ENCODE measurements around the gene CACNA1D.

Gene CACNA1D

GRCh38 chr3:53730576-53730975 lies 236.2 kb downstream of the CACNA1D start:
- no peaks in the 10 kb centered on the region for H3K9me3 Mint-ChIP-seq
- H3K27me3 Mint-ChIP-seq (ENCODE audit: low read depth), result no peaks in the 10 kb centered on the region
- peaks cover 32% of the 10 kb centered on the region for H3K4me1 Mint-ChIP-seq
- no peaks in the 10 kb centered on the region for H3K36me3 Mint-ChIP-seq (ENCODE audit: low read depth)
- TF ChIP-seq CTCF (IDR thresholded peaks at IDR 0.05; ENCODE audit: unreplicated experiment in 3 of 3), result no peak
- H3K27ac Mint-ChIP-seq, result peak overlapping the region in 2 of 3 experiments; percentile 68
- H3K4me3 Mint-ChIP-seq, result peak overlapping the region in 2 of 3 experiments; percentile 2 to 7

- Mint-ChIP-seq H3K4me3 (no peak overlapping the region), H3K36me3 (ENCODE audit: low read depth) (no peaks in the 10 kb centered on the region), H3K27me3 (ENCODE audit: low read depth) (no peaks in the 10 kb centered on the region), H3K9me3 (no peaks in the 10 kb centered on the region), H3K27ac (no peak overlapping the region), H3K4me1 (peaks cover 32% of the 10 kb centered on the region)
- no peak for TF ChIP-seq CTCF (IDR thresholded peaks at IDR 0.05; ENCODE audit: unreplicated experiment in 3 of 3)
Measured at GRCh38 chr3:53731934-53732624, 237.7 kb downstream of the CACNA1D start.

GRCh38 chr3:53733446-53733845 lies 239.0 kb downstream of the CACNA1D start:
- Mint-ChIP-seq H3K36me3 (ENCODE audit: low read depth) (no peaks in the 10 kb centered on the region), H3K4me1 (peaks cover 32% of the 10 kb centered on the region), H3K4me3 (no peak overlapping the region), H3K27me3 (ENCODE audit: low read depth) (no peaks in the 10 kb centered on the region), H3K27ac (no peak overlapping the region), H3K9me3 (no peaks in the 10 kb centered on the region)
- no peak for TF ChIP-seq CTCF (IDR thresholded peaks at IDR 0.05; ENCODE audit: unreplicated experiment in 3 of 3)

GRCh38 chr3:53739966-53740365 lies 245.6 kb downstream of the CACNA1D start:
- peaks cover 4% of the 10 kb centered on the region for H3K27me3 Mint-ChIP-seq (ENCODE audit: low read depth)
- TF ChIP-seq CTCF (IDR thresholded peaks at IDR 0.05; ENCODE audit: unreplicated experiment in 3 of 3), result no peak
- peaks cover 6% of the 10 kb centered on the region for H3K4me1 Mint-ChIP-seq
- H3K4me3 Mint-ChIP-seq, result no peak overlapping the region
- no peaks in the 10 kb centered on the region for H3K36me3 Mint-ChIP-seq (ENCODE audit: low read depth)
- H3K27ac Mint-ChIP-seq, result peak overlapping the region in 1 of 3 experiments; percentile 8
- H3K9me3 Mint-ChIP-seq, result no peaks in the 10 kb centered on the region

GRCh38 chr3:53740956-53741355 lies 246.5 kb downstream of the CACNA1D start:
- Mint-ChIP-seq H3K27ac (no peak overlapping the region), H3K9me3 (no peaks in the 10 kb centered on the region), H3K36me3 (ENCODE audit: low read depth) (peaks cover 3% of the 10 kb centered on the region), H3K4me3 (no peak overlapping the region), H3K27me3 (ENCODE audit: low read depth) (peaks cover 4% of the 10 kb centered on the region), H3K4me1 (peaks cover 6% of the 10 kb centered on the region)
- TF ChIP-seq CTCF (IDR thresholded peaks at IDR 0.05; ENCODE audit: unreplicated experiment in 3 of 3), result no peak

GRCh38 chr3:53744351-53744750 lies 249.9 kb downstream of the CACNA1D start:
- peaks cover 6% of the 10 kb centered on the region for H3K4me1 Mint-ChIP-seq
- no peak overlapping the region for H3K4me3 Mint-ChIP-seq
- no peaks in the 10 kb centered on the region for H3K9me3 Mint-ChIP-seq
- H3K27me3 Mint-ChIP-seq (ENCODE audit: low read depth), result peaks cover 11% of the 10 kb centered on the region
- H3K36me3 Mint-ChIP-seq (ENCODE audit: low read depth), result peaks cover 3% of the 10 kb centered on the region
- TF ChIP-seq CTCF (IDR thresholded peaks at IDR 0.05; ENCODE audit: unreplicated experiment in 3 of 3), result no peak
- no peak overlapping the region for H3K27ac Mint-ChIP-seq
